MCF 10A (cell line): ENCODE data around the gene PRKN. TPM values are rescaled to one million over a fixed set of nuclear protein-coding genes. Genes with fewer than 3 reads are reported as not detected.

Source experiments
- BruUV-seq: library from RNA; stranded (reverse); fragments of 400-500 nt; replicated peaks from 2 replicates; lab custom pipeline; 2021; lab: Mats Ljungman, UMichigan
- CTCF ChIA-PET: fragments of 300-600 bp; sonication (Branson Sonifier 250); formaldehyde crosslinking; extraction: SDS; loops from one replicate; lab custom pipeline; 2021; ENCODE audit warnings: antibody characterized with exemption, inconsistent platforms; lab: Yijun Ruan, JAX
- POLR2A ChIA-PET: fragments of 300-600, 350-650 bp; sonication (Branson Sonifier 250); formaldehyde crosslinking; extraction: SDS; loops from one replicate; lab custom pipeline; 2020; ENCODE audit warnings: antibody characterized with exemption, inconsistent platforms; lab: Yijun Ruan, JAX
- DNase-seq: peaks from one replicate; pipeline ENCODE4 v3.0.0-alpha.2; 2018; ENCODE audit not compliant: unreplicated experiment
- H3K27ac Mint-ChIP-seq: one replicate; pipeline ENCODE4 v1.8.0; 2022; ENCODE audit warnings: mild to moderate bottlenecking, low read depth, mixed read lengths; ENCODE audit not compliant: unreplicated experiment
- H3K27me3 Mint-ChIP-seq: one replicate; pipeline ENCODE4 v1.8.0; 2022; ENCODE audit warnings: mixed read lengths; ENCODE audit not compliant: insufficient read depth, unreplicated experiment
- H3K36me3 Mint-ChIP-seq: one replicate; pipeline ENCODE4 v1.8.0; 2022; ENCODE audit warnings: mild to moderate bottlenecking, moderate library complexity, mixed read lengths; ENCODE audit not compliant: insufficient read depth, unreplicated experiment
- H3K4me1 Mint-ChIP-seq: one replicate; pipeline ENCODE4 v1.8.0; 2022; ENCODE audit warnings: mixed read lengths; ENCODE audit not compliant: insufficient read depth, unreplicated experiment
- H3K4me3 Mint-ChIP-seq: one replicate; pipeline ENCODE4 v1.8.0; 2022; ENCODE audit warnings: mild to moderate bottlenecking, moderate library complexity, mixed read lengths; ENCODE audit not compliant: unreplicated experiment
- H3K9me3 Mint-ChIP-seq: one replicate; pipeline ENCODE4 v1.8.0; 2022; ENCODE audit warnings: mixed read lengths; ENCODE audit not compliant: unreplicated experiment
- intact Hi-C: fragments of 100-400 bp; cut with micrococcal nuclease; formaldehyde crosslinking; loops from 2 replicates; pipeline ENCODE4 v1.14.1; 2022
- total RNA-seq: library from RNA; stranded (reverse); gene quantifications from 2 replicates; pipeline ENCODE4 v1.2.3, GENCODE V29; 2022
- TF ChIP-seq, protein P1 (sequence below): fragments of 200-600 bp; IDR thresholded peaks from one replicate; pipeline ENCODE4 v1.8.0; 2022; ENCODE audit warnings: antibody characterized with exemption, mild to moderate bottlenecking; ENCODE audit not compliant: unreplicated experiment

PRKN gene
- total RNA-seq, 1 experiment from 2014 or later: 2.5 TPM

DNA sequence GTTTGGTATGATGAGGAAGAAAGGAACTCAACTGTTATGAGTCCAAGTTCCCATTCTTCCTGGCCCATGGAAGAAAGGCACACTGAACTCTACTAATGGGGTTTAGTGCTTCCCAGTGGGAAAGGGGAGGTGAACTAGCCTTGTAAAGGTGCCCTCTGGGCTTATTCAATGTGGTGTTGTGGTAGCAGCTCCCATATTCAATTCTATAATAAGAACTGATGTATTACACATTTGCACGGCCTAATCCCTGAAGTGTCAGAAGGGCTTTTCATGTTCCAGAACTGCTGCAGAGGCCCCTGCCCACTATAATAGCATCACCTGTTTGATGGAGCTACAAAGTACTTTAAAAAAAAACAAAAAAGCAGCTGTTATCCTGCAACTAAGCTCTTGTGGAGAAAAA is 17.1 kb downstream of the PRKN start:
- Mint-ChIP-seq H3K27ac (no peak overlapping the region), H3K9me3 (no peaks in the 10 kb centered on the region), H3K4me1 (no peaks in the 10 kb centered on the region), H3K27me3 (no peaks in the 10 kb centered on the region), H3K36me3 (peaks cover 6% of the 10 kb centered on the region), H3K4me3 (no peak overlapping the region)
- no peak for DNase-seq
- intact Hi-C loops: no loop called here
- TF ChIP-seq, protein P1, sequence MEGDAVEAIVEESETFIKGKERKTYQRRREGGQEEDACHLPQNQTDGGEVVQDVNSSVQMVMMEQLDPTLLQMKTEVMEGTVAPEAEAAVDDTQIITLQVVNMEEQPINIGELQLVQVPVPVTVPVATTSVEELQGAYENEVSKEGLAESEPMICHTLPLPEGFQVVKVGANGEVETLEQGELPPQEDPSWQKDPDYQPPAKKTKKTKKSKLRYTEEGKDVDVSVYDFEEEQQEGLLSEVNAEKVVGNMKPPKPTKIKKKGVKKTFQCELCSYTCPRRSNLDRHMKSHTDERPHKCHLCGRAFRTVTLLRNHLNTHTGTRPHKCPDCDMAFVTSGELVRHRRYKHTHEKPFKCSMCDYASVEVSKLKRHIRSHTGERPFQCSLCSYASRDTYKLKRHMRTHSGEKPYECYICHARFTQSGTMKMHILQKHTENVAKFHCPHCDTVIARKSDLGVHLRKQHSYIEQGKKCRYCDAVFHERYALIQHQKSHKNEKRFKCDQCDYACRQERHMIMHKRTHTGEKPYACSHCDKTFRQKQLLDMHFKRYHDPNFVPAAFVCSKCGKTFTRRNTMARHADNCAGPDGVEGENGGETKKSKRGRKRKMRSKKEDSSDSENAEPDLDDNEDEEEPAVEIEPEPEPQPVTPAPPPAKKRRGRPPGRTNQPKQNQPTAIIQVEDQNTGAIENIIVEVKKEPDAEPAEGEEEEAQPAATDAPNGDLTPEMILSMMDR: no peak
- ChIA-PET POLR2A (no interaction called here), CTCF (interaction anchor here (0.6 kb wide), 1 partner anchor 1127 kb away, joined by 3 read pairs; no protein-coding TSS in a partner anchor)
- no TSS peak for BruUV-seq

DNA sequence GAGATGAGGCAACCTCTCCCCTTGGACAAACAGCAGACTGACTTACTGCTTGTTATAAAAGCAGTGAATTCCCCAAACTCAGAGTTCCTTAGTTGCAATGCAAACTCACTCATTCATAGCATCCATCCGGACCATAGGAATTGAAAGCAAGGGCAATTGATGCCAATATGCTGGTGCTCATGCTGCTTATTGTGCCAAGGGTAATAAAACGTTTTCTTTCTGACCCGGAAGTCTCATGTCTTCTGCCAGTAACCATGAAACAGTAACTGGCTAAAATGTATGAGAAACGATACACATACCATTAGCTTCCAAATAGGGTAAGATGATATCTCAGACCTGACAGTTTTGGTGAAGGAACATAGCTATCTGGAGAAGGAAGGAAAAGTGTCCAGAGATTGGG is 18.1 kb downstream of the PRKN start:
- POLR2A ChIA-PET: no interaction called here
- CTCF ChIA-PET: interaction anchor here (0.6 kb wide), 1 partner anchor 1126 kb away, joined by 3 read pairs; no protein-coding TSS in a partner anchor
- Mint-ChIP-seq H3K9me3 (no peaks in the 10 kb centered on the region), H3K36me3 (peaks cover 6% of the 10 kb centered on the region), H3K4me1 (no peaks in the 10 kb centered on the region), H3K4me3 (no peak overlapping the region), H3K27me3 (no peaks in the 10 kb centered on the region), H3K27ac (no peak overlapping the region)
- intact Hi-C loops: no loop called here
- DNase-seq: no peak
- no TSS peak for BruUV-seq
- TF ChIP-seq, protein P1: no peak

DNA sequence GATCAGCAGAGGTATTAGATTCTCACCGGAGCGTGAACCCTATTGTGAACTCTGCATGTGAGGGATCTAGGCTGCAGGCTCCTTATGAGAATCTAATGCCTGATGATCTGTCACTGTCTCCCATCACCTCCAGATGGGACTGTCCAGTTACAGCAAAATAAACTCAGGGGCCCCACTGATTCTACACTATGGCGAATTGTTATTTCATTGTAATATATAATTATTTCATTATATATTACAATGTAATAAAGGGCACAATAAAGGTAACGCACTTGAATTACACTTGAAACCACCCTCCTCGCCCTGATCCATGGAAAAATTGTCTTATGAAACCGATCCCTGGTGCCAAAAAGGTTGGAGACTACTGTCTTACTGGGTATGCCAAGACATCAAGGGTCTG is 18.6 kb downstream of the PRKN start:
- DNase-seq: no peak
- BruUV-seq: no TSS peak
- CTCF ChIA-PET: no interaction called here
- Mint-ChIP-seq H3K36me3 (peaks cover 6% of the 10 kb centered on the region), H3K4me1 (no peaks in the 10 kb centered on the region), H3K27me3 (no peaks in the 10 kb centered on the region), H3K27ac (no peak overlapping the region), H3K4me3 (no peak overlapping the region), H3K9me3 (no peaks in the 10 kb centered on the region)
- TF ChIP-seq, protein P1: no peak
- intact Hi-C loops: no loop called here
- POLR2A ChIA-PET: no interaction called here

DNA sequence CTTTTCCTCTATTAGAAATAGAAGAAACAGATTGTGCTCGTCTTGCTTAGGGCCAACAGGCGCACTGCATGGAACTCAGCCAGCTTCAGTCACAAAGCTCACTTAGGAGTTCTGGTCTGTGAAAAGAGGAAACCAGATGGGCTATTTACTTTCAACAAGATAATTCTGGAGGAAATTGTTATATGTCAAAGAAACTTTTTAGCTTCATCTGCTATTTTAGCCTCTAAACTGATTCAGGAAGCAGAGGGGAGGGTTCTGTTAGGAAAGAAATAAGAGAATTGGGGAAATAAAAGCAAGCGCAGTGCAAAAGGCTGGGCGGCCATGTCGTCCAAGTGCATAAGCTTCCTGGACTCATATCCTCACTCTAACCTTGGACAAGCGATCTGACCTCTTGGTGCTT is 21.3 kb downstream of the PRKN start:
- Mint-ChIP-seq H3K27ac (no peak overlapping the region), H3K4me1 (peaks cover 6% of the 10 kb centered on the region), H3K36me3 (peaks cover 6% of the 10 kb centered on the region), H3K27me3 (no peaks in the 10 kb centered on the region), H3K4me3 (no peak overlapping the region), H3K9me3 (no peaks in the 10 kb centered on the region)
- TF ChIP-seq, protein P1: no peak
- no peak for DNase-seq
- no TSS peak for BruUV-seq
- intact Hi-C loops: no loop called here
- ChIA-PET POLR2A (no interaction called here), CTCF (interaction anchor here (0.6 to 1.0 kb wide), 2 partner anchors 17 to 150 kb away, joined by 3 read pairs; no protein-coding TSS in a partner anchor)
